ENCODE results near the gene COL4A2. TPM values are rescaled to one million over a fixed set of nuclear protein-coding genes. Genes with fewer than 3 reads are reported as not detected.

Gene COL4A2
- total and polyA plus RNA-seq, 2 donors (not counting 1 experiment from before 2014, with no cell fraction given): 0.17 TPM; not detected in 1

- Histone ChIP-seq H3K36me3 (replicated peaks in 1 of 2; ENCODE audit: control extremely low read depth in 1 of 2, control insufficient read depth in 1 of 2, extremely low read depth in 1 of 2, insufficient read depth in 2 of 2, low read length in 1 of 2) (no peaks in the 10 kb centered on the region), H3K27ac (ENCODE audit: low read length in 2 of 2) (no peak overlapping the region), H3K4me1 (ENCODE audit: control insufficient read depth in 2 of 2, insufficient read depth in 2 of 2, low read length in 2 of 2) (no peaks in the 10 kb centered on the region), H4K20me1 (ENCODE audit: control insufficient read depth, insufficient read depth, low read length, poor library complexity, severe bottlenecking) (no peaks in the 10 kb centered on the region), H3K4me3 (ENCODE audit: control extremely low read depth in 1 of 5, extremely low read depth in 1 of 5, insufficient read depth in 1 of 5, low read depth in 2 of 5, low read length in 4 of 5) (no peak overlapping the region), H3K79me2 (ENCODE audit: control insufficient read depth, insufficient read depth, low read length) (no peaks in the 10 kb centered on the region), H3K4me2 (replicated peaks; ENCODE audit: low read depth, low read length, poor library complexity, severe bottlenecking) (no peak overlapping the region), H3K27me3 (replicated peaks in 1 of 4; ENCODE audit: control extremely low read depth in 1 of 4, control insufficient read depth in 3 of 4, insufficient read depth in 4 of 4, low read length in 3 of 4) (peaks cover 0 to 36% (median 13%) of the 10 kb centered on the region in 4 experiments), H2AFZ (ENCODE audit: insufficient read depth, low read depth, low read length, poor library complexity, severe bottlenecking) (no peak overlapping the region), H3K9ac (ENCODE audit: low read length) (no peak overlapping the region), H3K9me3 (ENCODE audit: control extremely low read depth in 1 of 3, control insufficient read depth in 2 of 3, insufficient read depth in 1 of 3, low read length in 2 of 3) (no peaks in the 10 kb centered on the region)
- ChIA-PET CTCF (no interaction called here), POLR2A (no interaction called here)
- H3K4me3 Mint-ChIP-seq: no peak overlapping the region
- no peak overlapping the region for H3K27ac Mint-ChIP-seq
- intact Hi-C loops (cut with micrococcal nuclease): no loop called here
- TF ChIP-seq, protein P1, sequence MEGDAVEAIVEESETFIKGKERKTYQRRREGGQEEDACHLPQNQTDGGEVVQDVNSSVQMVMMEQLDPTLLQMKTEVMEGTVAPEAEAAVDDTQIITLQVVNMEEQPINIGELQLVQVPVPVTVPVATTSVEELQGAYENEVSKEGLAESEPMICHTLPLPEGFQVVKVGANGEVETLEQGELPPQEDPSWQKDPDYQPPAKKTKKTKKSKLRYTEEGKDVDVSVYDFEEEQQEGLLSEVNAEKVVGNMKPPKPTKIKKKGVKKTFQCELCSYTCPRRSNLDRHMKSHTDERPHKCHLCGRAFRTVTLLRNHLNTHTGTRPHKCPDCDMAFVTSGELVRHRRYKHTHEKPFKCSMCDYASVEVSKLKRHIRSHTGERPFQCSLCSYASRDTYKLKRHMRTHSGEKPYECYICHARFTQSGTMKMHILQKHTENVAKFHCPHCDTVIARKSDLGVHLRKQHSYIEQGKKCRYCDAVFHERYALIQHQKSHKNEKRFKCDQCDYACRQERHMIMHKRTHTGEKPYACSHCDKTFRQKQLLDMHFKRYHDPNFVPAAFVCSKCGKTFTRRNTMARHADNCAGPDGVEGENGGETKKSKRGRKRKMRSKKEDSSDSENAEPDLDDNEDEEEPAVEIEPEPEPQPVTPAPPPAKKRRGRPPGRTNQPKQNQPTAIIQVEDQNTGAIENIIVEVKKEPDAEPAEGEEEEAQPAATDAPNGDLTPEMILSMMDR (IDR thresholded peaks at IDR 0.05): no peak
- no peak for TF ChIP-seq EZH2 (IDR thresholded peaks at IDR 0.05; ENCODE audit: borderline replicate concordance, insufficient read depth, low read depth, low read length, poor library complexity, severe bottlenecking)
- 86% methylated on average over 3 of the region's 4 CpGs for WGBS (ENCODE audit: insufficient coverage)
- DNase-seq: no peak
- H3K4me1 Mint-ChIP-seq: no peaks in the 10 kb centered on the region
- H3K27me3 Mint-ChIP-seq: peaks cover 70% of the 10 kb centered on the region
- ATAC-seq (ENCODE audit: low read depth): no peak
- H3K9me3 Mint-ChIP-seq (ENCODE audit: insufficient read depth): no peaks in the 10 kb centered on the region
These were observed 2.1 kb upstream of the COL4A2 start for GRCh38 chr13:110305001-110305400.

GRCh38 chr13:110305544-110305943 lies 1.5 kb upstream of the COL4A2 start:
- ChIA-PET POLR2A (no interaction called here), CTCF (no interaction called here)
- Mint-ChIP-seq H3K27me3 (peaks cover 73% of the 10 kb centered on the region), H3K9me3 (ENCODE audit: insufficient read depth) (no peaks in the 10 kb centered on the region), H3K4me1 (no peaks in the 10 kb centered on the region), H3K4me3 (no peak overlapping the region), H3K27ac (no peak overlapping the region)
- Histone ChIP-seq H3K27ac (ENCODE audit: low read length in 2 of 2) (no peak overlapping the region), H3K9me3 (ENCODE audit: control extremely low read depth in 1 of 3, control insufficient read depth in 2 of 3, insufficient read depth in 1 of 3, low read length in 2 of 3) (no peaks in the 10 kb centered on the region), H3K9ac (ENCODE audit: low read length) (no peak overlapping the region), H3K4me3 (ENCODE audit: control extremely low read depth in 1 of 5, extremely low read depth in 1 of 5, insufficient read depth in 1 of 5, low read depth in 2 of 5, low read length in 4 of 5) (no peak overlapping the region), H3K4me1 (ENCODE audit: control insufficient read depth in 2 of 2, insufficient read depth in 2 of 2, low read length in 2 of 2) (no peaks in the 10 kb centered on the region), H3K79me2 (ENCODE audit: control insufficient read depth, insufficient read depth, low read length) (no peaks in the 10 kb centered on the region), H3K36me3 (replicated peaks in 1 of 2; ENCODE audit: control extremely low read depth in 1 of 2, control insufficient read depth in 1 of 2, extremely low read depth in 1 of 2, insufficient read depth in 2 of 2, low read length in 1 of 2) (no peaks in the 10 kb centered on the region), H3K27me3 (replicated peaks in 1 of 4; ENCODE audit: control extremely low read depth in 1 of 4, control insufficient read depth in 3 of 4, insufficient read depth in 4 of 4, low read length in 3 of 4) (peaks cover 0 to 40% (median 13%) of the 10 kb centered on the region in 4 experiments), H2AFZ (ENCODE audit: insufficient read depth, low read depth, low read length, poor library complexity, severe bottlenecking) (no peak overlapping the region), H3K4me2 (replicated peaks; ENCODE audit: low read depth, low read length, poor library complexity, severe bottlenecking) (no peak overlapping the region), H4K20me1 (ENCODE audit: control insufficient read depth, insufficient read depth, low read length, poor library complexity, severe bottlenecking) (no peaks in the 10 kb centered on the region)
- WGBS (ENCODE audit: insufficient coverage): no CpG with 5 or more reads among the region's 2 CpGs
- TF ChIP-seq, protein P1 (IDR thresholded peaks at IDR 0.05): no peak
- no peak for TF ChIP-seq EZH2 (IDR thresholded peaks at IDR 0.05; ENCODE audit: borderline replicate concordance, insufficient read depth, low read depth, low read length, poor library complexity, severe bottlenecking)
- intact Hi-C loops (cut with micrococcal nuclease): no loop called here
- ATAC-seq (ENCODE audit: low read depth) (no peak), DNase-seq (no peak)

All from B cell (primary cell).